Suprapubic skin (tissue), 4 donors: Measurements from ENCODE around the gene ZC3H7B. TPM values are rescaled to one million over a fixed set of nuclear protein-coding genes. Genes with fewer than 3 reads are reported as not detected.

ENCODE experiments used
- DNase-seq, 2 donors: peaks; one replicate each; pipeline ENCODE4 v3.0.0-alpha.2; 2019; ENCODE audit warnings: low spot score in 2 of 2
- H3K27ac ChIP-seq: fragments of 200-600 bp; sonication (generic); one replicate; pipeline ENCODE4 v1.5.1; 2019
- H3K27me3 ChIP-seq: fragments of 200-600 bp; sonication (generic); one replicate; pipeline ENCODE4 v1.5.1; 2019
- H3K36me3 ChIP-seq: fragments of 200-600 bp; sonication (generic); one replicate; pipeline ENCODE4 v1.5.1; 2019
- H3K4me1 ChIP-seq: fragments of 200-600 bp; sonication (generic); one replicate; pipeline ENCODE4 v1.5.1; 2019
- H3K4me3 ChIP-seq: fragments of 200-600 bp; sonication (generic); one replicate; pipeline ENCODE4 v1.5.1; 2019; ENCODE audit warnings: mild to moderate bottlenecking
- H3K9me3 ChIP-seq: fragments of 200-600 bp; sonication (generic); one replicate; pipeline ENCODE4 v1.5.1; 2019
- EP300 ChIP-seq: sonication (generic); formaldehyde crosslinking; IDR thresholded peaks from one replicate; pipeline ENCODE4 v1.6.1; 2017; ENCODE audit warnings: antibody characterized with exemption
- POLR2A ChIP-seq, 2 donors: fragments of 450-650 bp; IDR thresholded peaks; one replicate each; pipeline ENCODE4 v1.6.1; 2017; ENCODE audit warnings: antibody characterized with exemption in 2 of 2, mild to moderate bottlenecking in 2 of 2, moderate library complexity in 2 of 2
- POLR2AphosphoS5 ChIP-seq, 3 donors: sonication (generic); formaldehyde crosslinking; IDR thresholded peaks; one replicate each; pipeline ENCODE4 v1.6.1; 2017; ENCODE audit warnings: antibody characterized with exemption in 3 of 3
- WGBS: methylation state at CpG from one replicate; pipeline ENCODE4 v1.1.5; 2018; 5-methylcytosine and 5-hydroxymethylcytosine counted together
- total RNA-seq, 4 donors: library from RNA; depleted of rRNA; stranded (reverse); fragments of >200 nt; gene quantifications; one replicate each; pipeline ENCODE4 v1.1.0, GENCODE V29; 2016
- TF ChIP-seq, protein P1 (sequence below), 2 donors: fragments of 200-600 bp in 1 of 2; fragments of 450-650 bp in 1 of 2; sonication (generic) in 1 of 2; IDR thresholded peaks; one replicate each; pipeline ENCODE4 v1.5.1; 2016 to 2019; ENCODE audit warnings: antibody characterized with exemption in 2 of 2, mild to moderate bottlenecking in 1 of 2, moderate library complexity in 1 of 2

ZC3H7B gene
- total RNA-seq, 4 donors from 2014 or later: 29.7 to 45.7 (median 41.0) TPM

DNA sequence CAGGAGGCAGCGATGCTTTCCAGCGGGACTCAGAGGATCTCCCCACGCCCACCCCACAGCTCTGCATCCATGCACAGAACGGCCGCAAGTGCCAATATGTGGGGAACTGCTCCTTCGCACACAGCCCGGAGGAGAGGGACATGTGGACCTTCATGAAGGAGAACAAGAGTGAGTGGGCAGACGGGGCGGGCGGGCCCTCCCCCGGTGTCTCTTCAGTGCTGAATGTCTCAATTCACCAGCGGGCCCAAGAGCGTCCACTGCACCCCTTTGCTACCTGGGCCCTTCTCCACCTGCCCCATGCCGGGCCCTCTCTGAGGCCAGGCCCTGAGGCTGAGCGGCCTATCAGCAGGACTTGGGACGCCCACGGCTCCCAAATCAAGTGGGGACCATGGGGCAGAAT lies 54.6 kb downstream of the ZC3H7B start:
- H3K27ac ChIP-seq: no peak overlapping the region
- H3K4me1 ChIP-seq: no peaks in the 10 kb centered on the region
- DNase-seq: no peak
- no peaks in the 10 kb centered on the region for H3K9me3 ChIP-seq
- H3K4me3 ChIP-seq: no peak overlapping the region
- WGBS: 94% methylated on average over 12 of the region's 17 CpGs
- peaks cover 74% of the 10 kb centered on the region for H3K36me3 ChIP-seq
- TF ChIP-seq EP300: no peak
- TF ChIP-seq, protein P1, sequence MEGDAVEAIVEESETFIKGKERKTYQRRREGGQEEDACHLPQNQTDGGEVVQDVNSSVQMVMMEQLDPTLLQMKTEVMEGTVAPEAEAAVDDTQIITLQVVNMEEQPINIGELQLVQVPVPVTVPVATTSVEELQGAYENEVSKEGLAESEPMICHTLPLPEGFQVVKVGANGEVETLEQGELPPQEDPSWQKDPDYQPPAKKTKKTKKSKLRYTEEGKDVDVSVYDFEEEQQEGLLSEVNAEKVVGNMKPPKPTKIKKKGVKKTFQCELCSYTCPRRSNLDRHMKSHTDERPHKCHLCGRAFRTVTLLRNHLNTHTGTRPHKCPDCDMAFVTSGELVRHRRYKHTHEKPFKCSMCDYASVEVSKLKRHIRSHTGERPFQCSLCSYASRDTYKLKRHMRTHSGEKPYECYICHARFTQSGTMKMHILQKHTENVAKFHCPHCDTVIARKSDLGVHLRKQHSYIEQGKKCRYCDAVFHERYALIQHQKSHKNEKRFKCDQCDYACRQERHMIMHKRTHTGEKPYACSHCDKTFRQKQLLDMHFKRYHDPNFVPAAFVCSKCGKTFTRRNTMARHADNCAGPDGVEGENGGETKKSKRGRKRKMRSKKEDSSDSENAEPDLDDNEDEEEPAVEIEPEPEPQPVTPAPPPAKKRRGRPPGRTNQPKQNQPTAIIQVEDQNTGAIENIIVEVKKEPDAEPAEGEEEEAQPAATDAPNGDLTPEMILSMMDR (IDR thresholded peaks at IDR 0.05): no peak
- TF ChIP-seq POLR2A (IDR thresholded peaks at IDR 0.05): no peak
- no peak for TF ChIP-seq POLR2AphosphoS5 (IDR thresholded peaks at IDR 0.05)
- no peaks in the 10 kb centered on the region for H3K27me3 ChIP-seq

DNA sequence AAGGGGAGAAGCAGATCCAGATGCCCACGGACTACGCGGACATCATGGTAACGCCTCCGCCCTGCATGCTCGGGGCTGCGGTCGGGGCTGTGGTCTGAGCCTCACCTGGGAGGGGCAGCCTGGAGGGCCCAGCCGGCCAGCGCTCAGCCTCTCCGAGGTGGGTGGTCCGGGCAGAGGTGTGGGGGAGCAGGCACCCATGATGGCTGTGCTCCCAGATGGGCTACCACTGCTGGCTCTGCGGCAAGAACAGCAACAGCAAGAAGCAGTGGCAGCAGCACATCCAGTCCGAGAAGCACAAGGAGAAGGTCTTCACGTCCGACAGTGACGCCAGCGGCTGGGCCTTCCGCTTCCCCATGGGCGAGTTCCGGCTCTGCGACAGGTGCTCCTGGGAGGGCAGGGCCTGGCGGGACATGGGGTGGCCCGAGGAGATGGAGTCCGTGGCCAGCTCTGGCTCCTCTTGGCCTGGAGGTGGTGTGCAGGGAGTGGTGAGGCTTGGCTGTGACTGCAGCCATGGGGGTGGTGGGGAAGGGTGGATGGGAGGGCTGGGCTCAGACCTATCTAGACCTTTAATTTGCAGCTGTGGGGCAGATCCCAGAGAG lies 55.2 kb downstream of the ZC3H7B start:
- no peaks in the 10 kb centered on the region for H3K9me3 ChIP-seq
- TF ChIP-seq EP300: no peak
- TF ChIP-seq POLR2A (IDR thresholded peaks at IDR 0.05): no peak
- TF ChIP-seq, protein P1 (IDR thresholded peaks at IDR 0.05): no peak
- no peak for TF ChIP-seq POLR2AphosphoS5 (IDR thresholded peaks at IDR 0.05)
- H3K27ac ChIP-seq: no peak overlapping the region
- WGBS: 92% methylated on average over 20 of the region's 25 CpGs
- H3K4me1 ChIP-seq: no peaks in the 10 kb centered on the region
- H3K27me3 ChIP-seq: no peaks in the 10 kb centered on the region
- H3K4me3 ChIP-seq: no peak overlapping the region
- DNase-seq: peak in 1 of 2 donors; percentile 58
- peaks cover 68% of the 10 kb centered on the region for H3K36me3 ChIP-seq

DNA sequence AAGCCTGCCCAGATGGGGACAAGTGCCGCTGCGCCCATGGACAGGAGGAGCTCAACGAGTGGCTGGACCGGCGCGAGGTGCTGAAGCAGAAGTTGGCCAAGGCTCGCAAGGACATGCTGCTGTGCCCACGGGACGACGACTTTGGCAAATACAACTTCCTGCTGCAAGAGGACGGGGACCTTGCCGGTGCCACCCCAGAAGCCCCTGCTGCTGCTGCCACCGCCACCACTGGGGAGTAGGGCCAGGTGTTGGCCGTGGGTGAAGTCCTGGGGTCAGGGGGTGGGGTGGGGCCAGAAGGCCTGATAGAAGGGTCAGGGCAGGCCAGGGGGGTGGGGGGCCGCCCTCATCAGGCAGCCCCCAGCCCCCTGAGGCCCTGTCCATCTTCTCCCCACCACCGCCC lies 55.9 kb downstream of the ZC3H7B start:
- DNase-seq: no peak
- no peaks in the 10 kb centered on the region for H3K27me3 ChIP-seq
- peaks cover 61% of the 10 kb centered on the region for H3K36me3 ChIP-seq
- 93% methylated on average over 13 of the region's 16 CpGs for WGBS
- H3K4me3 ChIP-seq: no peak overlapping the region
- TF ChIP-seq POLR2A (IDR thresholded peaks at IDR 0.05): no peak
- TF ChIP-seq, protein P1 (IDR thresholded peaks at IDR 0.05): no peak
- TF ChIP-seq EP300: no peak
- no peak for TF ChIP-seq POLR2AphosphoS5 (IDR thresholded peaks at IDR 0.05)
- no peaks in the 10 kb centered on the region for H3K4me1 ChIP-seq
- H3K27ac ChIP-seq: no peak overlapping the region
- no peaks in the 10 kb centered on the region for H3K9me3 ChIP-seq

DNA sequence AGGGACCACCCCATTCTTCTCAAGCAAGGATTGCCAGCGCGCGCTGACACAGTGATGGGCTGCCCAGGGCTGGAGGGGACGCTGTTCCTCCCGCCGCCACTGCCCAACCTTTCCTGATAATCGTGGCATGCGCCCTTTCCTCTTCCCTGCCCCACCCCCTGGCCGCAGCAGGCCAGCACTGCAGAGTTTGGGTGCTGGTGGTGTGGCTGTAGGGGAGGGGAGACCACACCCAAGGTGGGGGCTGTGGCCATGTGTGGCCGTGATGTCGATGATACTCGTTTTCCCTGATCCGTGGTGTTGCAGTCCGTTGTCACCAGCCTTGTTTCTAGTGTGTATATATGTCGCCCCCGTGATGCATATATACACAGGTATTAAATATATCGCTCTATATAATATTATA lies 57.6 kb downstream of the ZC3H7B start:
- no peak for DNase-seq
- no peaks in the 10 kb centered on the region for H3K27me3 ChIP-seq
- TF ChIP-seq POLR2AphosphoS5 (IDR thresholded peaks at IDR 0.05) (no peak), POLR2A (IDR thresholded peaks at IDR 0.05) (no peak), EP300 (no peak)
- TF ChIP-seq, protein P1 (IDR thresholded peaks at IDR 0.05): no peak
- H3K4me1 ChIP-seq: no peaks in the 10 kb centered on the region
- WGBS: 86% methylated on average over 17 of the region's 17 CpGs
- H3K4me3 ChIP-seq: no peak overlapping the region
- H3K36me3 ChIP-seq: peaks cover 45% of the 10 kb centered on the region
- no peak overlapping the region for H3K27ac ChIP-seq
- no peaks in the 10 kb centered on the region for H3K9me3 ChIP-seq

DNA sequence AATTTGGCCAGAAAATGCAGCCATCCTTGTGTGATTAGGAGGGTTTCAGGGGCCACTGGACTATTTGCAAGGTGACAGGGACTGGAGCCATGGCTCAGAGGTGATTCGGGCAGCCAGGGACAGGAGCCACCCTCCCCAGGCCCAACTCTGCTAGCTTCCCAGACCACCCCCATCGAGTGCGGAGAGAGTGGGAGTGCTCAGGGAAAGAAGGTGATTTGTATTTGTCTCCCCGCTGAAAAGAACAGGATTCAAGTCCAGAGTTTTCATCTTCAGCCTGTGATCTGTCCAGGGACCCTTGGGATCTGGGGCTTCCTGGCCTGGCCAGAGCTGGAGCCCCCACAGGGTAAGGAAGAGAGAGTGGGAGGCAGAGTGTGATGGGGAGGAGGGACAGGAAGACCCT lies 58.1 kb downstream of the ZC3H7B start:
- Histone ChIP-seq H3K9me3 (no peaks in the 10 kb centered on the region), H3K4me3 (no peak overlapping the region), H3K4me1 (no peaks in the 10 kb centered on the region), H3K27ac (no peak overlapping the region), H3K36me3 (peaks cover 41% of the 10 kb centered on the region), H3K27me3 (no peaks in the 10 kb centered on the region)
- DNase-seq: no peak
- no peak for TF ChIP-seq EP300
- no peak for TF ChIP-seq POLR2A (IDR thresholded peaks at IDR 0.05)
- TF ChIP-seq POLR2AphosphoS5 (IDR thresholded peaks at IDR 0.05): no peak
- TF ChIP-seq, protein P1 (IDR thresholded peaks at IDR 0.05): no peak
- 90% methylated on average over 4 of the region's 4 CpGs for WGBS
